T-helper 2 cell treated with Interferon-gamma antibody and Interleukin-4, amounts not matched to agents 100 ng/mL and 5 ng/mL, for 36 hours (primary cell): ENCODE results near the gene SLC25A47. TPM values are rescaled to one million over a fixed set of nuclear protein-coding genes. Genes with fewer than 3 reads are reported as not detected.
"Not testable (repeated sequence)": the region's sequence is repeated elsewhere in the genome, so short reads cannot be mapped to it uniquely, and the experiment has no call there.

Experiments
- intact Hi-C: fragments of 100-400 bp; cut with micrococcal nuclease; formaldehyde crosslinking; loops from one replicate; pipeline ENCODE4 v1.15.1; 2023
- total RNA-seq: library from RNA; stranded (reverse); gene quantifications from 2 replicates; pipeline ENCODE4 v1.2.3, GENCODE V29; 2022

The SLC25A47 gene
- total RNA-seq, 1 donor from 2014 or later: not detected

GRCh38 chr14:100304825-100305323, 18.3 kb upstream of the SLC25A47 start:
- intact Hi-C loops: no loop called here

- intact Hi-C loops: loop anchor here (1.0 kb wide), 1 partner anchor 67 kb away; no protein-coding TSS in a partner anchor
These were observed 17.6 kb upstream of the SLC25A47 start for GRCh38 chr14:100305324-100306100.

- intact Hi-C loops: loop anchor here (1.0 kb wide), 1 partner anchor 68 kb away; no protein-coding TSS in a partner anchor
These were observed 16.8 kb upstream of the SLC25A47 start, which contains the start of gene SLC25A29 for GRCh38 chr14:100306101-100306997. Gene SLC25A29 (minus strand): TSS chr14:100306444. CDS start chr14:100306232, 212 bp downstream.

GRCh38 chr14:100306998-100307765, 16.0 kb upstream of the SLC25A47 start:
- intact Hi-C loops: loop anchor here (1.0 kb wide), 1 partner anchor 69 kb away; no protein-coding TSS in a partner anchor

- intact Hi-C loops: no loop called here
These were observed 15.2 kb upstream of the SLC25A47 start for GRCh38 chr14:100307766-100308426.

- intact Hi-C loops: not testable (repeated sequence)
These were observed 14.7 kb upstream of the SLC25A47 start for GRCh38 chr14:100308427-100308792.

- intact Hi-C loops: no loop called here
These were observed 14.0 kb upstream of the SLC25A47 start for GRCh38 chr14:100309028-100309737.

GRCh38 chr14:100312110-100312876, 10.8 kb upstream of the SLC25A47 start:
- intact Hi-C loops: not testable (repeated sequence)

GRCh38 chr14:100312877-100313400, 10.2 kb upstream of the SLC25A47 start:
- intact Hi-C loops: no loop called here

GRCh38 chr14:100313464-100314230, 9.5 kb upstream of the SLC25A47 start:
- intact Hi-C loops: no loop called here

- intact Hi-C loops: no loop called here
These were observed 8.4 kb upstream of the SLC25A47 start for GRCh38 chr14:100314724-100315123.

- intact Hi-C loops: no loop called here
These were observed 5.8 kb upstream of the SLC25A47 start for GRCh38 chr14:100317389-100317788.

- intact Hi-C loops: no loop called here
These were observed 5.0 kb upstream of the SLC25A47 start for GRCh38 chr14:100317912-100318808.

GRCh38 chr14:100320157-100320856, 2.8 kb upstream of the SLC25A47 start:
- intact Hi-C loops: no loop called here

- intact Hi-C loops: no loop called here
These were observed 1.5 kb upstream of the SLC25A47 start for GRCh38 chr14:100321473-100322137.
